C4-2B (cell line): Measurements from ENCODE around the gene FBXO3.

ENCODE experiments used
- ZFX ChIP-seq: fragments of 450-650 bp; IDR thresholded peaks from 2 replicates; pipeline ENCODE4 v1.6.1; 2017
- TF ChIP-seq, protein P1 (sequence below): fragments of 450-650 bp; conservative IDR thresholded peaks from 2 replicates; pipeline ENCODE4 v1.5.1; 2017; ENCODE audit warnings: mild to moderate bottlenecking

DNA sequence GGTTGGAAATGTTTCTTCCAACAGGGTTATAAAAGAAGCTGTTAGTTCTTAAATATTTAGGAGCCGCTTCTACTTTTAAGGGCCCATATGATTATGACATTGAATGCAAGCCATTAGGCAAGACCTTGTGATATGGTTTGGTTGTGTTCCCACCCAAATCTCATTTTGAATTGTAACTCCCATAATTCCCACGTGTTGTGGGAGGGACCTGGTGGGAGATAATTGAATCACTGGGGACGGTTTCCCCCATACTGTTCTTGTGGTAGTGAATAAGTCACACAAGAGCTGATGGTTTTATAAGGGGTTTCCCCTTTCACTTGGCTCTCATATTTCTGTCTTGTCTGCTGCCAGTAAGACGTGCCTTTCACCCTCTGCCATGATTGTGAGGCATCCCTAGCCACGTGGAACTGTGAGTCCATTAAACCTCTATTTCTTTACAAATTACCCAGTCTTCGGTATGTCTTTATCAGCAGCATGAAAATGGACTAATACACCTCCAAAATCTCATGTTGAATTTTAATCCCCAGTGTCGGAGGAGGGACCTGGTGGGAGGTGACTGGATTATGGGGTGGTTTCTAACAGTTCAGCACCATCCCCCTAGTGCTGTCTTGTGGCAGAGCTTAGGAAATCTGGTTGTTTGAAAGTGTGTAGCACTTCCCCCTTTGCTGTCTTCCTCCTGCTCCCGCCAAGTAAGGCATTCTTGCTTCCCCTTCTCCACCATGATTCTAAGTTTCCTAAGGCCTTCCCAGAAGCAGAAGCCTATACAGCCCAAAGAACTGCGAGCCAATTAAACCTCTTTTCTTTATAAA lies 42.4 kb downstream of the FBXO3 start:
- TF ChIP-seq, protein P1, sequence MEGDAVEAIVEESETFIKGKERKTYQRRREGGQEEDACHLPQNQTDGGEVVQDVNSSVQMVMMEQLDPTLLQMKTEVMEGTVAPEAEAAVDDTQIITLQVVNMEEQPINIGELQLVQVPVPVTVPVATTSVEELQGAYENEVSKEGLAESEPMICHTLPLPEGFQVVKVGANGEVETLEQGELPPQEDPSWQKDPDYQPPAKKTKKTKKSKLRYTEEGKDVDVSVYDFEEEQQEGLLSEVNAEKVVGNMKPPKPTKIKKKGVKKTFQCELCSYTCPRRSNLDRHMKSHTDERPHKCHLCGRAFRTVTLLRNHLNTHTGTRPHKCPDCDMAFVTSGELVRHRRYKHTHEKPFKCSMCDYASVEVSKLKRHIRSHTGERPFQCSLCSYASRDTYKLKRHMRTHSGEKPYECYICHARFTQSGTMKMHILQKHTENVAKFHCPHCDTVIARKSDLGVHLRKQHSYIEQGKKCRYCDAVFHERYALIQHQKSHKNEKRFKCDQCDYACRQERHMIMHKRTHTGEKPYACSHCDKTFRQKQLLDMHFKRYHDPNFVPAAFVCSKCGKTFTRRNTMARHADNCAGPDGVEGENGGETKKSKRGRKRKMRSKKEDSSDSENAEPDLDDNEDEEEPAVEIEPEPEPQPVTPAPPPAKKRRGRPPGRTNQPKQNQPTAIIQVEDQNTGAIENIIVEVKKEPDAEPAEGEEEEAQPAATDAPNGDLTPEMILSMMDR = no peak
- no peak for TF ChIP-seq ZFX
